ENCODE results near the gene SHQ1.

- TF ChIP-seq POLR2A (IDR thresholded peaks at IDR 0.05; ENCODE audit: low read depth, low read length) = no peak
- TF ChIP-seq POLR2AphosphoS5 (IDR thresholded peaks at IDR 0.05; ENCODE audit: low read depth, low read length) = no peak
Measured at GRCh38 chr3:72794079-72794478, 54.2 kb downstream of the SHQ1 start.

Data from GM12892 (cell line).